ENCODE data around the gene IL36B.

The IL36B gene

DNA sequence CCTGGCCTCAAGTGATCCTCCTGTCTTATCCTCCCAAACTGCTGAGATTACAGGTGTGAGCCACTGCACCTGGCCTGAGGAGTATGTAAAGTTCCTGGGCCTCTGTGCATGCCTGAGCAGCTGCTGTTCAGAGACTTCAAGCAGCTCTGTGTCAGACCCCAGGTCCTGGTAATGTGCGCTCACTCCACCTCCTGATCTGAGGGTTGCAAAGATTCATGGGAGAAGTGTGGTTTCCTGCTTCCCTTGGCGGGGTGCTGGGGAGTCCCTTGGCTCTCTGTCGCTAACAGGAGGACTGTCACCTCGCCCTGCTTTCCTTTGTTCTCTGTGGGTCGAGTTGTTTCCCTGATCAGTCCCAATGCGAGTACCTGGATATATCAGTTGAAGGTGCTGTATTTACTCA, 56.0 kb downstream of the IL36B start:
- TF ChIP-seq ZNF274 (IDR thresholded peaks at IDR 0.05; ENCODE audit: low read depth, low read length), result no peak
- no peak overlapping the region for H3K4me3 ChIP-seq (ENCODE audit: low read length)

DNA sequence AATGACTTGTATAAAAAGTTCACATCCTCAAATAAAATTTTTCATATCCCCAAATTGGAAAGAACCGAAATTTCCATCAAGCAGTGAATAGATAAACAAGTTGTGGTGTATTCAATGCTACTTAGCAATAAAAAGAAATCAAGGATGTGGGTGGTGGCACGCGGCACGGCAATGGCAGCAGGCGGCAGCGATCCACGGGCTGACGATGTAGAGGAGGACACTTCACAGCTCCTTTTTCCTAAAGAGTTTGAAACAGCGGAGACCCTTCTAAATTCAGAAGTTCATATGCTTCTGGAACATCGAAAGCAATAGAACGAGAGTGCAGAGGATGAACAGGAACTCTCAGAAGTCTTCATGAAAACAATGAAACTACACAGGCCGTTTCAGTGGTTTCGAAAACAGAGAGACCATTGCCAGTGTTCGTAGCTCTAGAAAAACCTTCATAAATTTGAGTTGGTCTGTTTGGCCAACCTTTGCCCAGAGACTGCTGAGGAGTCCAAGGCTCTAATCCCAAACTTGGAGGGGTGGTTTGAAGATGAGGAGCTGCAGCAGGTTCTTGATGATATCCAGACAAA, 57.2 kb downstream of the IL36B start:
- no peak for TF ChIP-seq ZNF274 (IDR thresholded peaks at IDR 0.05; ENCODE audit: low read depth, low read length)
- no peak overlapping the region for H3K4me3 ChIP-seq (ENCODE audit: low read length)

GRCh38 chr2:112994648-112995047, 58.0 kb downstream of the IL36B start:
- no peak for TF ChIP-seq ZNF274 (IDR thresholded peaks at IDR 0.05; ENCODE audit: low read depth, low read length)
- no peak overlapping the region for H3K4me3 ChIP-seq (ENCODE audit: low read length)

DNA sequence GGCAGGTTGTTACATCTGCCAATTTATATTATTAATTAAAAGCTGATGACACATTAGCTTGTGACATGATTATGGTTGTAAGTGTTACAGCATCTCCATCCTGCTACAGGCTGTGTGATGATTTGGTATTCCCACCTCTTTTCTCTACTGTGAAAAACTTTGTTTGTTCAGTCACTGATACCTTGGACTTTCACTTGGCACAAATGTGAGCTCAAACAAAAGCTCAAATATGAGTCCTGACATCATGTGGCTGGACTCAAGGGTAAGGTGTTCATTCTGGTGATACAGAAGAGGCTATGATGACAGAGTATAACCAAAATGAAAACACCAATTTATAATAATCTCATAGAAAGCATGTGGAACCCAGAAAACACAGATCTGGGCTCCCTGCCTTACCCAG, 58.8 kb downstream of the IL36B start:
- TF ChIP-seq ZNF274 (IDR thresholded peaks at IDR 0.05; ENCODE audit: low read depth, low read length), result no peak
- no peak overlapping the region for H3K4me3 ChIP-seq (ENCODE audit: low read length)

GRCh38 chr2:112989611-112990010, 63.1 kb downstream of the IL36B start:
- no peak overlapping the region for H3K4me3 ChIP-seq (ENCODE audit: low read length)
- no peak for TF ChIP-seq ZNF274 (IDR thresholded peaks at IDR 0.05; ENCODE audit: low read depth, low read length)

DNA sequence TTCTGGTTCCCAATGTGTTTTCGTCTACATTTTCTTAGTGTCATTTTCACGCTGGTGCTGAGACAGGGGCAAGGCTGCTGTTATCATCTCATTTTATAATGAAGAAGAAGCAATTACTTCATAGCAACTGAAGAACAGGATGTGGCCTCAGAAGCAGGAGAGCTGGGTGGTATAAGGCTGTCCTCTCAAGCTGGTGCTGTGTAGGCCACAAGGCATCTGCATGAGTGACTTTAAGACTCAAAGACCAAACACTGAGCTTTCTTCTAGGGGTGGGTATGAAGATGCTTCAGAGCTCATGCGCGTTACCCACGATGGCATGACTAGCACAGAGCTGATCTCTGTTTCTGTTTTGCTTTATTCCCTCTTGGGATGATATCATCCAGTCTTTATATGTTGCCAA, 67.6 kb downstream of the IL36B start:
- no peak overlapping the region for H3K4me3 ChIP-seq (ENCODE audit: low read length)
- TF ChIP-seq ZNF274 (IDR thresholded peaks at IDR 0.05; ENCODE audit: low read depth, low read length), result no peak

- H3K4me3 ChIP-seq (ENCODE audit: low read length), result no peak overlapping the region
- TF ChIP-seq ZNF274 (IDR thresholded peaks at IDR 0.05; ENCODE audit: low read depth, low read length), result no peak
Observed at GRCh38 chr2:112980537-112980936, 72.1 kb downstream of the IL36B start.

DNA sequence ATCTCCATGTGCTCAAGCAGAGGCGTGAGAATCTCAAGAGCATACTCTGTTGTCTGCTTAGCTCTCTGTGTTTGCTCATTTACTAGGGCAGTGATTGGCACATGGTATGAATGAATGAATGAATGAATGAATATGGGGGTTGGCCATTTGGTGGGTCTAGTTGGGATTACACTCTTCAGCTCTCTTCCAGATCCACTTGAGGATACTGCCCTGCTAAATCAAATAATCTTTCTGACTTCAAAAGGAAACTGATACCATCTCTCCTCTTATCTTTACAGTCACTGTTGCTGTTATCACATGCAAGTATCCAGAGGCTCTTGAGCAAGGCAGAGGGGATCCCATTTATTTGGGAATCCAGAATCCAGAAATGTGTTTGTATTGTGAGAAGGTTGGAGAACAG, 72.9 kb downstream of the IL36B start:
- no peak overlapping the region for H3K4me3 ChIP-seq (ENCODE audit: low read length)

DNA sequence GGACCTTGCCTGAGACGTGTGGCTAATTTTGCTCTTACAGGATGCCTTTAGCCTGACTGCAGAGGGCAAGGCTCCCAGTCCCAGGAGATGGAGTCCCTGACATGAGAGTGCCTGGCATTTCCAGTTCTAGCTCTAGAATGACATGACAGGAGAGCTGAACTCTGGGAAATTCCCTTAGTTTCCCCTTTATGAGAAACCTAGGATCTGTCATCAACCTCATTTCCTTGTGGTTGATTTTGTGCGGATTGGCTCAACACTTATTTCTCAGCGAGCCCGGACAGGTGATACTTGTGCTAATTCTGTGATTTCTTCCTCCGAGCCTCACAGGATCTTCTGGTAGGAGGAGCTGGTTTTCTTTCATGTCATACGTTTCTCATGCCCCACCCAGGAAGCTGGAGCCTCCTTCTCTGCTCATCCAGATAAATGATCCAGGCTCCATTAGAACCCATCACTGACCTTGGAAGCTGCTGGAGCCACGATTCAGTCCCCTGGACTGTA, 75.1 kb downstream of the IL36B start, which contains the start of gene IL36G:
IL36G (plus strand) TSS at position 448 of the 498 bp plus-strand sequence. CDS start 633 bp downstream, outside the sequence.
- no peak within 1 kb of the TSS for H3K4me3 ChIP-seq (ENCODE audit: low read length)
- TF ChIP-seq ZNF274 (IDR thresholded peaks at IDR 0.05; ENCODE audit: low read depth, low read length), result no peak

More for the DNA sequence above, 72.9 kb downstream of the IL36B start:
- no peak for TF ChIP-seq ZNF274 (IDR thresholded peaks at IDR 0.05; ENCODE audit: low read depth, low read length)

All from GM08714 (cell line).